GM12878 (cell line): ENCODE data around the gene CES3. TPM values are rescaled to one million over a fixed set of nuclear protein-coding genes. Genes with fewer than 3 reads are reported as not detected.

Experiments used
- ATAC-seq: fragments of 200-7000 bp; cut with Tn5 transposase; 3 replicates; pipeline ENCODE4 v1.9.1; 2020; ENCODE audit warnings: mild to moderate bottlenecking, moderate library complexity
- BruUV-seq: library from RNA; stranded (reverse); fragments of 400-500 nt; replicated peaks from 2 replicates; lab custom pipeline; 2021; lab: Mats Ljungman, UMichigan
- CTCF ChIA-PET: fragments of 300-600 bp; sonication (Branson Sonifier 250); formaldehyde crosslinking; extraction: SDS; loops from one replicate; lab custom pipeline; 2021; ENCODE audit warnings: inconsistent platforms; lab: Yijun Ruan, JAX
- POLR2A ChIA-PET: fragments of 350-600 bp; formaldehyde crosslinking; extraction: SDS; loops from one replicate; lab custom pipeline; 2021; ENCODE audit warnings: inconsistent platforms; lab: Charles Lee
- RAD21 ChIA-PET: fragments of 300-600 bp; sonication (Branson Sonifier 250); formaldehyde crosslinking; loops from one replicate; lab custom pipeline; 2023; ENCODE audit warnings: antibody characterized with exemption; ENCODE audit not compliant: unreplicated experiment; lab: Charles Lee
- SMC1A ChIA-PET: fragments of 300-600 bp; sonication (Branson Sonifier 250); formaldehyde crosslinking; loops from one replicate; lab custom pipeline; 2023; ENCODE audit not compliant: unreplicated experiment, uncharacterized antibody; lab: Charles Lee
- DNase-seq: peaks from one replicate; pipeline ENCODE4 v3.0.0-alpha.2; 2011; ENCODE audit warnings: low read depth, low spot score
- FAIRE-seq: peaks from 3 replicates; lab custom pipeline; 2011; peaks lifted over from hg19 to GRCh38; lab: Jason Lieb, UNC
- H2AFZ ChIP-seq: 2 replicates; pipeline ENCODE4 v1.6.0; 2011; ENCODE audit warnings: low read depth, low read length, control low read depth; ENCODE audit not compliant: control insufficient read depth
- H3K27ac ChIP-seq: 2 replicates; pipeline ENCODE4 v1.5.1; 2011; ENCODE audit warnings: control low read depth; ENCODE audit not compliant: control insufficient read depth, insufficient read depth
- H3K27me3 ChIP-seq, 2 experiments: replicated peaks in 1 of 2; 2 replicates each; pipeline versions ENCODE4 v1.6.0 to v1.6.1; 2011; ENCODE audit warnings: low read length in 1 of 2; ENCODE audit not compliant: control insufficient read depth in 2 of 2, insufficient read depth in 2 of 2
- H3K36me3 ChIP-seq, 2 experiments: 2 replicates each; pipeline ENCODE4 v1.5.1; 2011; ENCODE audit warnings: low read length in 1 of 2; ENCODE audit not compliant: control insufficient read depth in 2 of 2, insufficient read depth in 2 of 2
- H3K4me1 ChIP-seq: 2 replicates; pipeline ENCODE4 v1.6.1; 2011; ENCODE audit warnings: mild to moderate bottlenecking, low read length, moderate library complexity, mixed read lengths; ENCODE audit not compliant: control insufficient read depth, insufficient read depth
- H3K4me2 ChIP-seq: 2 replicates; pipeline ENCODE4 v1.6.0; 2011; ENCODE audit warnings: control low read depth; ENCODE audit not compliant: control insufficient read depth, insufficient read depth
- H3K4me3 ChIP-seq: fragments of 200-600 bp; sonication (generic); 2 replicates; pipeline ENCODE4 v1.5.1; 2016
- H3K79me2 ChIP-seq: 2 replicates; pipeline ENCODE4 v1.6.0; 2011; ENCODE audit warnings: low read length; ENCODE audit not compliant: control insufficient read depth, insufficient read depth
- H3K9ac ChIP-seq: 2 replicates; pipeline ENCODE4 v1.8.0; 2011; ENCODE audit warnings: low read length, control low read depth, mixed read lengths; ENCODE audit not compliant: control insufficient read depth, insufficient read depth
- H3K9me3 ChIP-seq: replicated peaks from 3 replicates; pipeline ENCODE4 v1.5.1; 2011; ENCODE audit warnings: mild to moderate bottlenecking, low read length; ENCODE audit not compliant: control insufficient read depth, insufficient read depth
- H4K20me1 ChIP-seq: 2 replicates; pipeline ENCODE4 v1.6.0; 2011; ENCODE audit not compliant: control insufficient read depth, insufficient read depth
- ATF7 ChIP-seq: fragments of 450-650 bp; IDR thresholded peaks from 2 replicates; pipeline ENCODE4 v1.6.1; 2016; ENCODE audit warnings: low read depth, mild to moderate bottlenecking
- CTCF ChIP-seq, 3 experiments: IDR thresholded peaks in 2 of 3; conservative IDR thresholded peaks in 1 of 3; 2 replicates each; pipeline ENCODE4 v1.5.1; 2011; ENCODE audit warnings: low read depth in 3 of 3, low read length in 3 of 3, mild to moderate bottlenecking in 3 of 3, control low read depth in 2 of 3, moderate library complexity in 2 of 3, inconsistent platforms in 1 of 3, mixed read lengths in 1 of 3; ENCODE audit not compliant: control insufficient read depth in 2 of 3, insufficient read depth in 1 of 3; ENCODE audit errors: extremely low read depth in 1 of 3
- EZH2 ChIP-seq: IDR thresholded peaks from 2 replicates; pipeline ENCODE4 v1.6.1; 2012; ENCODE audit warnings: low read depth, mild to moderate bottlenecking, control low read depth, inconsistent platforms, low read length, borderline replicate concordance; ENCODE audit not compliant: control insufficient read depth
- JUND ChIP-seq: IDR thresholded peaks from 2 replicates; pipeline ENCODE4 v1.6.1; 2012; ENCODE audit warnings: low read depth, mild to moderate bottlenecking, low read length, improper control_type of control experiment, moderate library complexity
- NFIC ChIP-seq: IDR thresholded peaks from 2 replicates; pipeline ENCODE4 v1.6.1; 2012; ENCODE audit warnings: low read depth, mild to moderate bottlenecking, inconsistent platforms, low read length, moderate library complexity
- RAD21 ChIP-seq: IDR thresholded peaks from 2 replicates; pipeline ENCODE4 v1.6.1; 2011; ENCODE audit warnings: mild to moderate bottlenecking, low read depth, low read length, moderate library complexity; ENCODE audit not compliant: insufficient read depth
- WGBS: methylation state at CpG from one replicate; pipeline ENCODE4 v1.1.6; 2016; ENCODE audit warnings: low lambda C conversion rate; ENCODE audit not compliant: insufficient replicate concordance, insufficient coverage; ENCODE audit errors: missing lambda C conversion rate; 5-methylcytosine and 5-hydroxymethylcytosine counted together
- in situ Hi-C: fragments of 300-500 bp; cut with MboI; formaldehyde crosslinking; loops from 9 replicates; pipeline ENCODE4 v1.14.3; 2018; ENCODE audit warnings: mixed read lengths
- intact Hi-C: fragments of 100-400 bp; cut with micrococcal nuclease; formaldehyde crosslinking; loops from one replicate; pipeline ENCODE4 v1.14.2; 2022; ENCODE audit not compliant: unreplicated experiment
- polyA plus RNA-seq, 11 experiments: library from polyadenylated mRNA; depleted of rRNA in 4 of 11; unstranded in 6 of 11; stranded (reverse) in 5 of 11; fragments of >200 nt; fragmentation: Nextera tagmentation in 4 of 11; fragmentation: Illumina TruSeq in 1 of 11; extraction: Ambion mirVana in 4 of 11; extraction: Trizol in 1 of 11; gene quantifications; 1 replicate in 1 of 11; 2 replicates in 10 of 11; pipeline versions ENCODE4 v1.2.1 to v1.2.3, GENCODE V29; 2011 to 2016; ENCODE audit warnings: inconsistent platforms in 2 of 11, missing spikeins in 2 of 11, low read depth in 1 of 11
- total RNA-seq, 4 experiments: library from RNA; depleted of rRNA in 3 of 4; stranded (reverse); fragments of >200 nt in 3 of 4; fragmentation: Illumina TruSeq in 1 of 4; extraction: Trizol in 1 of 4; gene quantifications; 2 replicates each; pipeline versions ENCODE4 v1.2.1 to v1.2.3, GENCODE V29; 2013 to 2021

The CES3 gene
- total and polyA plus RNA-seq, 10 of the 15 experiments (the other 5 are each of a cell fraction or from before 2014, with no cell fraction given) = 0.09 to 3.1 (median 0.76) TPM

GRCh38 chr16:67014634-67015312 is 53.7 kb downstream of the CES3 start:
- FAIRE-seq = no peak
- BruUV-seq = no TSS peak

GRCh38 chr16:67015313-67015731 is 54.3 kb downstream of the CES3 start:
- Histone ChIP-seq H2AFZ (no peak overlapping the region), H4K20me1 (no peaks in the 10 kb centered on the region), H3K4me1 (peaks cover 13% of the 10 kb centered on the region; the same call in 1 of the 2 replicates), H3K79me2 (no peaks in the 10 kb centered on the region), H3K4me3 (no peak overlapping the region), H3K9me3 (no peaks in the 10 kb centered on the region), H3K27ac (no peak overlapping the region), H3K4me2 (no peak overlapping the region), H3K27me3 (peaks cover 0 to 2% of the 10 kb centered on the region in 2 experiments; a peak in 3 of 4 replicates), H3K36me3 (no peaks in the 10 kb centered on the region), H3K9ac (no peak overlapping the region)
- DNase-seq (no peak), FAIRE-seq (no peak), ATAC-seq (no peak)
- in situ Hi-C loops (loop anchor here (5.0 kb wide), 2 partner anchors 87 to 137 kb away; partner anchors contain the start of gene B3GNT9), intact Hi-C loops (loop anchor here (10.0 kb wide), 1 partner anchor 61 kb away; no protein-coding TSS in a partner anchor)
- TF ChIP-seq JUND = no peak
- no peak for TF ChIP-seq EZH2
- TF ChIP-seq CTCF (IDR thresholded peaks at IDR 0.05 in 2 of 3, conservative IDR thresholded peaks at IDR 0.05 in 1 of 3; ENCODE audit: control insufficient read depth in 2 of 3, extremely low read depth in 1 of 3, insufficient read depth in 1 of 3, low read depth in 3 of 3, low read length in 3 of 3) = peak in 2 of 3 experiments; percentile 7 to 24; a peak in 1 of 6 replicates
- no peak for TF ChIP-seq NFIC
- RAD21 ChIA-PET = interaction anchor here (0.6 kb wide), 1 partner anchor 78 kb away, joined by 3 read pairs; no protein-coding TSS in a partner anchor
- CTCF ChIA-PET = interaction anchor here (0.7 to 12.3 kb wide), 5 partner anchors 12 to 170 kb away, joined by 3 to 205 read pairs (median 42); partner anchors contain the start of gene CBFB
- POLR2A ChIA-PET = interaction anchor here (0.7 kb wide), 1 partner anchor 51 kb away, joined by 3 read pairs; no protein-coding TSS in a partner anchor
- BruUV-seq = no TSS peak
- SMC1A ChIA-PET = interaction anchor here (0.6 to 4.4 kb wide), 5 partner anchors 16 to 142 kb away, joined by 3 to 57 read pairs (median 4); no protein-coding TSS in a partner anchor
- WGBS = 92% methylated on average over 9 of the region's 9 CpGs

More at GRCh38 chr16:67014634-67015312, 53.7 kb downstream of the CES3 start:
- Histone ChIP-seq H4K20me1 (no peaks in the 10 kb centered on the region), H3K27me3 (peaks cover 0 to 2% of the 10 kb centered on the region in 2 experiments; a peak in 3 of 4 replicates), H3K9me3 (no peaks in the 10 kb centered on the region), H3K4me3 (no peak overlapping the region), H3K4me2 (peak overlapping the region; percentile 88), H2AFZ (peak overlapping the region; percentile 78), H3K79me2 (no peaks in the 10 kb centered on the region), H3K27ac (no peak overlapping the region), H3K4me1 (peaks cover 13% of the 10 kb centered on the region; the same call in 1 of the 2 replicates), H3K36me3 (no peaks in the 10 kb centered on the region), H3K9ac (peak overlapping the region; percentile 28)
- ATAC-seq = no peak
- ChIA-PET RAD21 (interaction anchor here (1.0 to 1.8 kb wide), 3 partner anchors 14 to 143 kb away, joined by 3 to 4 read pairs (median 3); no protein-coding TSS in a partner anchor), SMC1A (interaction anchor here (0.6 to 2.5 kb wide), 4 partner anchors 9 to 137 kb away, joined by 3 to 12 read pairs (median 4); no protein-coding TSS in a partner anchor), POLR2A (interaction anchor here (0.6 to 2.1 kb wide), 2 partner anchors 14 to 105 kb away, joined by 5 to 7 read pairs; partner anchors contain the start of gene CBFB), CTCF (interaction anchor here (1.7 to 12.3 kb wide), 4 partner anchors 39 to 142 kb away, joined by 5 to 205 read pairs (median 24); no protein-coding TSS in a partner anchor)
- in situ Hi-C loops (loop anchor here (5.0 kb wide), 2 partner anchors 88 to 138 kb away; partner anchors contain the start of gene B3GNT9), intact Hi-C loops (loop anchor here (5.0 to 10.0 kb wide), 2 partner anchors 37 to 60 kb away; no protein-coding TSS in a partner anchor)
- 45% methylated on average over 6 of the region's 6 CpGs for WGBS
- no peak for DNase-seq
- no peak for TF ChIP-seq ATF7
- TF ChIP-seq RAD21 = 0 out of 2 replicates have a peak, but pooled peaks have one; percentile 12
